GM12892 (cell line): Measurements from ENCODE around the gene ABTB2.
A peak's percentile ranks its signal among the peaks of the same experiment; 100 is the strongest.

Experiments
- DNase-seq: peaks from one replicate; pipeline ENCODE4 v3.0.0; 2011; ENCODE audit not compliant: insufficient read length
- FAIRE-seq: peaks from 2 replicates; lab custom pipeline; 2011; peaks lifted over from hg19 to GRCh38; lab: Jason Lieb, UNC
- POLR2A ChIP-seq: IDR thresholded peaks from 2 replicates; pipeline ENCODE4 v1.6.1; 2011; ENCODE audit warnings: low read depth, low read length, control low read depth
- POLR2AphosphoS5 ChIP-seq: IDR thresholded peaks from 2 replicates; pipeline ENCODE4 v1.6.1; 2011; ENCODE audit warnings: low read depth, low read length, control low read depth
- TAF1 ChIP-seq: IDR thresholded peaks from 2 replicates; pipeline ENCODE4 v1.6.1; 2011; ENCODE audit warnings: low read depth, mild to moderate bottlenecking, control low read depth, low read length, borderline replicate concordance

The ABTB2 gene

GRCh38 chr11:34358728-34359547 lies 1.1 kb upstream of the ABTB2 start:
- no peak for TF ChIP-seq POLR2AphosphoS5
- TF ChIP-seq TAF1, result no peak
- no peak for TF ChIP-seq POLR2A
- peak; percentile 94 for FAIRE-seq
- DNase-seq, result peak; percentile 32

GRCh38 chr11:34358258-34358727 lies 483 bp upstream of the ABTB2 start:
- DNase-seq, result peak; percentile 39
- no peak for FAIRE-seq
- TF ChIP-seq POLR2A (no peak), POLR2AphosphoS5 (no peak), TAF1 (no peak)

GRCh38 chr11:34356913-34357700 lies 703 bp downstream of the ABTB2 start:
- DNase-seq (peak; percentile 35), FAIRE-seq (no peak)
- no peak for TF ChIP-seq TAF1
- no peak for TF ChIP-seq POLR2A
- TF ChIP-seq POLR2AphosphoS5, result no peak

- no peak for DNase-seq
- FAIRE-seq, result peak; percentile 71
These were observed 1.3 kb downstream of the ABTB2 start for GRCh38 chr11:34356576-34356912.

GRCh38 chr11:34356130-34356529 lies 1.7 kb downstream of the ABTB2 start:
- DNase-seq (no peak), FAIRE-seq (peak; percentile 78)
- TF ChIP-seq POLR2AphosphoS5, result no peak
- no peak for TF ChIP-seq POLR2A
- no peak for TF ChIP-seq TAF1

More at GRCh38 chr11:34356576-34356912, 1.3 kb downstream of the ABTB2 start:
- no peak for TF ChIP-seq TAF1
- TF ChIP-seq POLR2AphosphoS5, result no peak
- no peak for TF ChIP-seq POLR2A

- peak; percentile 81 for FAIRE-seq
These were observed 2.1 kb downstream of the ABTB2 start for GRCh38 chr11:34355726-34356125.

GRCh38 chr11:34354782-34355181 lies 3.0 kb downstream of the ABTB2 start:
- no peak for TF ChIP-seq POLR2A
- no peak for TF ChIP-seq POLR2AphosphoS5
- no peak for TF ChIP-seq TAF1
- FAIRE-seq (peak; percentile 65), DNase-seq (no peak)

More at GRCh38 chr11:34355726-34356125, 2.1 kb downstream of the ABTB2 start:
- DNase-seq, result no peak
- no peak for TF ChIP-seq TAF1

GRCh38 chr11:34353881-34354280 lies 3.9 kb downstream of the ABTB2 start:
- FAIRE-seq (no peak), DNase-seq (no peak)
- no peak for TF ChIP-seq POLR2A
- TF ChIP-seq POLR2AphosphoS5, result no peak
- no peak for TF ChIP-seq TAF1

- no peak for TF ChIP-seq POLR2A
- no peak for TF ChIP-seq POLR2AphosphoS5
- no peak for TF ChIP-seq TAF1
- FAIRE-seq, result peak; percentile 90
- DNase-seq, result peak; percentile 29
These were observed 5.9 kb downstream of the ABTB2 start for GRCh38 chr11:34351687-34352469.

GRCh38 chr11:34351051-34351450 lies 6.8 kb downstream of the ABTB2 start:
- TF ChIP-seq POLR2AphosphoS5, result no peak
- no peak for TF ChIP-seq POLR2A
- TF ChIP-seq TAF1, result no peak
- FAIRE-seq (no peak), DNase-seq (no peak)

GRCh38 chr11:34349882-34350281 lies 7.9 kb downstream of the ABTB2 start:
- TF ChIP-seq POLR2AphosphoS5, result no peak
- TF ChIP-seq TAF1, result no peak
- FAIRE-seq (no peak), DNase-seq (no peak)
